GM21529 (cell line): ENCODE results near the gene FRAS1.
"Not testable (repeated sequence)": the region's sequence is repeated elsewhere in the genome, so short reads cannot be mapped to it uniquely, and the experiment has no call there.

Source experiments
- ATAC-seq: cut with Tn5 transposase; IDR thresholded peaks from one replicate; pipeline ENCODE4 v1.9.1; 2021; ENCODE audit not compliant: unreplicated experiment

Gene FRAS1

DNA sequence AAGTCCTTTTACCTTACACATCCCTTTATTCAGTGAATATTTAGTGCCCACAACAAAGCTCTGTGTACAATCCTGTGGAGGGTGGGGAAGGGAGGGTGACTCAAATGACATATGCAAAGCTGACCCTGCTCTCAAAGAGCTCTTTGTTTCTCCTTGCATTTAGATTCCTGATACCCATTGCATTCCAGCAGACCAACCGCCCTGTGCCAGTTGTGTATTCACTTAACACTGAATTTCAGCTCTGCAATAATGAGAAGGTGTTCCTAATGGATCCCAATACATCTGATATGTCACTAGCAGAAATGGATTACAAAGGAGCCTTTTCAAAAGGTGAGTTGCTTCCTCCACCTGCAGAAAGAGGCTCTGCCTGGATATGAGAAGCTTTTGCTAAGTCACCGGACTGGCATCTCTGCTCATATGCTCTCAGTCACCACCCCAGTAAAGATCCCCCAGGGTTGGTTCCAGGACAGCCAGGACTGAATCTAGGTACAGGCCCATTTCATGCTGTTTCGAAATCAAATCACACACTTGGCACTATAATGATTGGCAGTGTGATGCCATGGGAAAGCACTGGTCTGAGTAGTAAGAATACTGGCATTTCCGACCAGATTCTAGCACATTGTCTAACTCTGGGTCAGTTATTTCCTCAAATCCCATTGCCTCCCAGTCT, 477.3 kb downstream of the FRAS1 start:
- no peak for ATAC-seq

DNA sequence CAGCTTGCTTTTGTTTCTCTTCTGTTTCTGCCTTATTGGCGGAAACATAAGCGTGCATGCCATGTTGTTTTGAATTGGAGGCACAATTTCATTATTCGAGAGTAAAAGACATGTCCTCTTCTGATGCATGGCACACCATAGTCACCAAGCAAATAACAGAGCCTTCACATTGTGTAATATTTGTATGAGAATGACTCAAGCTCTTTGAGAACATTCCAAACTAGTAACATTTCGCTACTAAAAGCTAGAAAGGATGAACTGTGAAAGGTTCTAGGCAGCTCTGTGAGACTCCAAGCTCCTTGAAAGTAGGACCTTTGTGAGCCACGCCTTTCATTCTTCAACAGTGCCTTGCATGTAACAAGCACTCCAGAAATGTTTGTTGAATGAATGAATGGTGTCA, 485.2 kb downstream of the FRAS1 start:
- ATAC-seq = no peak

DNA sequence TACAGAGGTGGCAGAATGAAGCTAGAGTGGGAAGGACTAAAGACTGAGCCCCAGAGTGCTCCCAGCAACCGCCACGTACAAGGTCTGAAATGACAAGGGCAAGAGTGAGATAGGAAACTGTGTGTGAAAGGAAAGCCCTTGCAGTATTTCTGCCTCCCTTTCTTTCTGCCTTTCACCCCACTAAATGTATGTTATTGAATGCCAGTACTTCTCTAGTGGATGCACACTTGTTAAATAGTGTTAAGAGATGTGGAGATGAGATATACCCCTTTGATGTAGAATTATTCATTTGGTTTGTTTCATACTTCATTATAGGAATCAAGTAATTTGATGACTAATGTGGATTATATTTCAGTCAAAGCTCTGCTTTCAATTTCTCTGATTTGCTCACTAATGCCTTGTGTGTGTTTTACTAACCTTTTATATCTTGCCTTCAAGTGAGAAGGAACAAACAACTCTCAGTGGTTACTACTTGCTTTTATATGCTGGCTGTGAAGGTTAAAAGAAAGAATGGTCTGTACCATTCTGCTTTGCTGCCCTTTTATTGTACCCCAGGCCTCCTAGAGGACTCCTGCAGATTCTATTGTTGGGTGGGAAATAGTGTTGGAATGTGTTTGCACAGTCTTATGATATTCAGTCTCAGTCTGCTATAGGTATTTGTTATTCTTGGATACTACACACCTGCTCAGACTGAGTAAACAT, 486.5 kb downstream of the FRAS1 start:
- ATAC-seq = no peak

DNA sequence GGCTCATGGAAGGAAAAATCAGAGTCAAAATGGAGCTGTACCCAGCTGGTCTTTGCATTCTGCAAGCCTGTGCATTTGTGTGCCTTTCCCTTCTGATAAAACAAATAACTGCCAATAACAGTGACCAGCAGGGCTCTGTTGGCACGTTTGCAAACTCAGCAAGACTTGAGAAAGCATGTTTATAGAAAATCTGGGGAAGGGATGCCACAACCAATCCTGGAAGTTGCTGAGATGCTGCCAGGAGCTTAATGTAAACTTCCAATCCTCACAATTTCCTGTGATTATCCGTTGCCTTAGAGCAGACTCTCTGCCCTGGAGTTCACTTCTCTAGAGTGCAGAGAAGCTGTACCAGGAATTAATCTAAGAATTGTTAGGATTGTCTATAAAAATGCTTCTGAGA, 487.6 kb downstream of the FRAS1 start:
- ATAC-seq = no peak

DNA sequence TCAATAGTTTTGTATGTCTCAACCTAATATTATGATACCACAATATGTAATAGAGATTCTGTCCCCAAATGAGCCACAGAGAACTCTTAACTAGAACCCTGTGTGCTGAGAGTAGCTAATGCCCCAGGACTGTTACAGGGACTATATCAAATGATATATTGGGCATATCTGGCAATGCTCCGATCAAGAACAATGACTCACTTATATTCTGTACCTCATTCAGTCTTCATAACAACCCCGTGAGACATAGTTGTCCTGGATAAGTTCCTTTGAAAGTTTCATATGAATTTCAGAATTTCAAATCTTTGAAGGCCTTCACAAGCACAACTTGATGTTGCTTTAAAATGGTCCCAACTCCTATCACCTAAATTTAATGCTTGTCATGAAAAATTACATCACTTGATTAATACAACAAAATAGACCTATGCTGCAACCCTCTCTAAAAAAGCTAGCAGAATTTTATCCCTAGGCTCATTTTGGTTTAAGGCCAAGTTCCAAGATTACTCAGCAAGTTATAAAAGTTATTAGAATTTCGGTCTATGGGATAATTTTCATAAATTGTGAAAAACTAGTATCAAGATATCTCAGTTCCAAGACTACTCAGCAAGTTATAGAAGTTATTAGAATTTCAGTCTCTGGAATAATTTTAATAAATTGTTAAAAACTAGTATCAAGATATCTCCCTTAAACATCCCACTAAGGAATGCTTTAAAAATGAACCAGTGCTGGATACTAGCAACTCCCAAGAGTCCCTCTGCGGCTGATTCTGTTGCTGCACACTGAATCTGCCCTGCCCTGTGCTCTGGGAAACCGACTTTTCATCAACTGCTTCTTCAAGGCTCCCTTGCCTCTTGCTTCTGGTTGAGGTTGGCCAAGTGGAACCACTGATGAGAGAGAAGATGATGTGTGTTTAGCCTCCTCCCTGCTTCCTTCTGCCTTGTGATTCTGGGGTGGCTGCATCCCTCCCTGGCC, 488.4 kb downstream of the FRAS1 start:
- no peak for ATAC-seq

DNA sequence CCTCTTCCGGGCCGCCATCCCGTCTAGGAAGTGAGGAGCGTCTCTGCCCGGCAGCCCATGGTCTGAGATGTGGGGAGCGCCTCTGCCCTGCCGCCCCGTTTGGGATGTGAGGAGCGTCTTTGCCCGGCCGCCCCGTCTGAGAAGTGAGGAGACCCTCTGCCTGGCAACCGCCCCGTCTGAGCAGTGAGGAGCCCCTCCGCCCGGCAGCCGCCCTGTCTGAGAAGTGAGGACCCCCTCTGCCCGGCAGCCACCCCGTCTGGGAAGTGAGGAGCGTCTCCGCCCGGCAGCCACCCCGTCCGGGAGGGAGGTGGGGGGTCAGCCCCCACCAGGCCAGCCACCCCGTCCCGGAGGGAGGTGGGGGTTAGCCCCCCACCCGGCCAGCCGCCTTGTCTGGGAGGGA, 490.8 kb downstream of the FRAS1 start:
- ATAC-seq = not testable (repeated sequence)

DNA sequence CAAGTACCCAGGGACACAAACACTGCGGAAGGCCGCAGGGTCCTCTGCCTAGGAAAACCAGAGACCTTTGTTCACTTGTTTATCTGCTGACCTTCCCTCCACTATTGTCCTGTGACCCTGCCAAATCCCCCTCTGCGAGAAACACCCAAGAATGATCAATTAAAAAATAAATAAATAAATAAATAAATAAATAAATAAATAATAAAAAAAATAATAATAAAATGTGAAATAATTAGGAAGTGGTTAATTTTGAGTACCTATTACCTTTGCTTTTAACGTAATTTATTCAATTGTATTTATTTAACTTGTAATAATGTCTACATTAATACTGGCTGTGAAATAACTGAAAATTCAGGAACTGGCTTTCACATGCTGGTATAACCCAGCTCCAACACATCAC, 491.8 kb downstream of the FRAS1 start:
- not testable (repeated sequence) for ATAC-seq

DNA sequence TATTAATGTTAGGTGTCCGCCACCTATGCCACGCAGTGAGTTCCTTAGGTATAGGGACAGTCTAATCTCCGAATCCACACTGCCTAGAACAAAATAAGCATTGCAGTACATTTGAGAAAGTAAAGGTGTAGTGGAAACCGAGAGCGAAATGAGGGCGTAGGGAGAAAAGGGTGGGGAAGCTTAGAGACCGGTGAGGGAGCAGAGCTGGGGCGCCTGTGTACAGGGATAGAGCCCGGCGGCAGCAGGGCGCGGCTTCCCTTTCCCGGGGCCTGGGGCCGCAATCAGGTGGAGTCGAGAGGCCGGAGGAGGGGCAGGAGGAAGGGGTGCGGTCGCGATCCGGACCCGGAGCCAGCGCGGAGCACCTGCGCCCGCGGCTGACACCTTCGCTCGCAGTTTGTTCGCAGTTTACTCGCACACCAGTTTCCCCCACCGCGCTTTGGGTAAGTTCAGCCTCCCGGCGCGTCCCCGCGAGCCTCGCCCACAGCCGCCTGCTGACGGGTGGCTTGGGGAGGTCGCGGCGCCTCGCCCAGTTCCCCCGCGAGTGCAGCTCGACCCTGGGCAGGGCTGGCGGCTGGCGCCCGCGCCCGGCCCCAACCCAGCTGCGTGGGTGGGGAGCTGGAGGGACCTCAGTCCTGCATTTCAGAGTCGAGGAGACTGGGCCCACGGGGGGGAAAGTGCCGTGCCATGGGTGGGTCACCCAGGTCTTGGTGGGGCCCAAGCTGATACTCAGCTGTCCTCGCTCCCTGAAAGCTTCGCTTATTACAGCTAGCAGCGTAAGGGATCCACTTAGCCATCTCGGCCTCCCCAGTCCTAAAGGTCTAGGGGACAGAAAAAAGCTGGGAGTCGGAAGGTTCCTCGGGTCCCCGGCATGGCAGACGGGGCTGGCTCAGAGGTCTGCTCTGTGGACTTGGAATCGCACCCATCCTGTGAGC, 494.6 kb downstream of the FRAS1 start, which contains the start of gene ANXA3:
TSS of gene ANXA3 (plus strand) at position 351 of the 932 bp plus-strand sequence. CDS start 2,704 bp downstream, outside the sequence.
- peak; percentile 61 for ATAC-seq

DNA sequence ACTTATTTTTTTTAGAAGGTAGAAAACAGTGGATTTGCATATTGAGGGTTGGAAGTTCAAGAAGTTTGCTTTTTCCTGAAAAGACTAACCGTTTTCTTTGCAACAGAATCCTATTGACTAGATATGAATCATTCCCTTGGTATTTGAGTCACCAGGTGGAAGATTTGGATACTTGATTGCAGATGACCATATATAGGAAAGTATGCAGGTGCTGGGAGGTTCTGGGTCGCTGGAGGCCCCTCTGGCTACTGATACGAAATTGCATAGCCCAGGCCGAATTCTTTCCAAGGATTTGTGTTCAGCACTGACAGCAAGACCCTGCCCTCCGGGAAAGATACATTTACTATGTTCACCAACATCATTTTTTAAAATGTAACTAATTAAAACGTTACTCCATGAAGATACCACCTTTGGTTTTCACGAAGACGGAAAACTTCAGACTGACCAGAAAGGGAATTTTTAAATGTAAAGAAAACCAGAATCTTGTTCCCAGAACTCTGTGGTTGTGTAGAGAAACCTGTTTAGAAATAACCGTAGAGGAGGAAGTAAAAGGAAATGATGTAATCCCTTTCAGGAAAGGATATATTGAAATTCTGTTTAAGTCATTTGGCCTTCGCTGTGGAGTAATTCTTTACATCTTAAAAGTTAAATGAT, 495.4 kb downstream of the FRAS1 start:
- ATAC-seq = no peak

DNA sequence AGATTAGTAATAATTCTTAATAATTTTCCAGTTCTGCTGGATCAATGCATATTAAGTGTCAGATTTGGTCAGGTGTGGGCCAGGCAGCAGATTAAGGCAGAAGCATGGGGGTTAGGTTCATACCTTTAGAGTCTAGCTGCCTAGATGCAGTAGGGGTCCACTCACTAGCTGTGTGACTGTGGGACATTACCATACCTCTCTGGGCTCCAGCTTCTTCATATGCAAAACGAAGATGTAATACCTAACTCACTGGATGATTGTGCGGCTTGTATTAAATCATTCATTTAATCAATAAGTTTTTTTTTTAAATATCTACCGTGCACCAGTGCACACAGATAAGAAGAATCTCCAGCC, 495.9 kb downstream of the FRAS1 start:
- ATAC-seq = no peak

DNA sequence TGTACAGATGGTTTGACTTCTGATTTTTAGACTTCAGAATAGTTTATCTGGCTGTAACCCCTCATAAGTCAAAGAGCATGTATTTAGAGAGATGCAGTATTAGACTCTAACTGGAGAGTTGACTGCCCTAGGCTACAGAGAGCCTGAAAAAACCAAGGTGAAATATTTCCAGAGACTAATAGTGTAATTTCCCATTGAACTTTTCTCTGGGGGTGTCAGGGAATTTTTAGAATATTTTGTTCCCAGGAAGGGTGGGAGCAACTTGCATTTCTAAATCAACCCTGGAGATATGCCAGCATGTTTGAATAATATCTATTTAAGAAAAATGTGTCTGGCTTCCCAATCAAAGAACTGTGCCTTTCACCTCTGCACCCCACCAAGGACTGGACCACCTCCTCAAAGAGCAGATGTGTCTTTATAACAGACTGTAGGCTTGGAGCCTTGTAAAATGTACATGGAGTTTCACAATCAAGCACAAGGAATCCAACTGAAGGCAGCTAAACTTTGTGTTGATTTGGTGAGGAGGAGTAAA, 496.5 kb downstream of the FRAS1 start:
- ATAC-seq = no peak

DNA sequence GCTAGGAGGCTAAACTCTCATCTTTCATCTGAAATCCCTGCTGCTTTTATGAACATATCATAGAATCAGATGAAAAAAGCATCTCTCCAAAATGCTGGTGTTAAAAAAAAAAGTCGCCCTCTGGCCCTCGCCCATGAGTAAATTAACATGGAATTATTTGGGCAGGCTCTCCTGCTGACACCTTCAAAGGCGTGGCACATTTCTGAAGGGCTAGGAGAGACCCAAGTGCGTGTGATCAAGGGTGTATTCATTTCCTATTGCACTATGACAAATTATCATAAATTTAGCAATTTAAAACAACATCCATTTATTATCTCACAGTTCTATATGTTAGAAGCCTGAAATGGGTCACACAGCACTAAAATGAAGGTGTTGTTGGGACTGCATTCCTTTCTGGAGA, 499.5 kb downstream of the FRAS1 start:
- ATAC-seq = no peak

DNA sequence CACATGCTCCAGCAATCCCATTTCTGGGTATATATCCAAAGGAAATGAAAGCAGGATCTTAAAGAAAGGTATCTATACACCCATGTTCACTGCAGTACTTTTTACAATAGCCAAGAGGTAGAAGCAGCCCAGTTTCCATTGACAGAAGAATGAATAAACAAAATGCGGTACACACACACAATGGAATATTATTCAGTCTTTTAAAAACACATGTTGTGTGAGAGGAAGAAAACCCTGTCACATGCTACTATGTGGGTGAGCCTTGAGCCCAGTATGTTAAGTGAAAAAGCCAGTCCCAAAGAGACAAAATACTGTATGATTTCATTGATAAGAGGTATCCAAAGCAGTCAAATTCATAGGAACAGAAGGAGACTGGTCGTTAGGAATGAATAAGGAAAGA, 500.7 kb downstream of the FRAS1 start:
- no peak for ATAC-seq

DNA sequence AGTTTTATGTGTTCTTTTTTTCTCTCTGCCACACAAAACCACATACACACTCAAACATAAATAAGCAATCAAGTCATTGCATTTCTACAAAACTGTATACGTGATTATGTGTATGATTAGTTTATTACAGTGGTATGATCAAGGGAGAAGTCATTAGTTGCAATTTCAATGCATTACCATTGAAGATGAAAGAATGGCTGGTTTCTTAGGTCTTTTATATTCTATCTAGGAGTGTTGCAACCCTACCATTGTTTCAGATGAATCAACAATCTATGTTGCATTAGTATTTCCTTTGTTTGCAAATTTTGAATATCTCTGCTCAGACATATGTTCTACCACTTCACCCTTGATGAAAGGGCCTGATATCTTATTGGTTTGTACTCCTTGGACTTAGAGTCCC, 501.3 kb downstream of the FRAS1 start:
- ATAC-seq = no peak

DNA sequence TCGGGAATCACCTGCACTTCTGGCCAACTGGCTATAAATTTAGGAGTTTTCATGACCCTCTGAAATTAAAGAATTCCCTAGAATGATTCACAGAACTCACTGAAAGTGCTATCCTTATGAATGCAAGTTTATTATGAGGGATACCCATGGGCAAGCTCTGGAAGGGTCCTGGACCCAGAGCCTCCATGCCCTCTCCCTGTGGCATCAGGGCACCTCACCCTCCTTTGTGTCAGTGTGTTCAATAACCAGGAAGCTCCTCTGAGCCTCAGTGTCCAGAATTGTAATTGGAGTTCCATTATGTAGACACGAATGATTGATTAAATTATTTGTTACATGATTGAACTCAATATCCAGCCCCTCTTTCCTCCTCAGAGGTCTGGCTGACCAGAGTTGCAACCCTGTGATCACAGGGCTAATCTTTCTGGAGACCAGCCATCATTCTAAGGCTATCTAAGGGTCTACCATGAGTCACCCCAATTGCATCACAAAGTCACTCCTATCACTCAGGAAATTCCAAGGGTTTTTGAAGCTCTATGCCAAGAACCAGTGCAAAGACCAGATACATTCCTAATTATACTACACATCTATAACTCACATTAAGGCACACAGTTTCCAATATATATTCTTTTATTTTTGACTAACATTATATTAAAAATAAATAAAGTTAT, 503.3 kb downstream of the FRAS1 start:
- ATAC-seq = no peak

DNA sequence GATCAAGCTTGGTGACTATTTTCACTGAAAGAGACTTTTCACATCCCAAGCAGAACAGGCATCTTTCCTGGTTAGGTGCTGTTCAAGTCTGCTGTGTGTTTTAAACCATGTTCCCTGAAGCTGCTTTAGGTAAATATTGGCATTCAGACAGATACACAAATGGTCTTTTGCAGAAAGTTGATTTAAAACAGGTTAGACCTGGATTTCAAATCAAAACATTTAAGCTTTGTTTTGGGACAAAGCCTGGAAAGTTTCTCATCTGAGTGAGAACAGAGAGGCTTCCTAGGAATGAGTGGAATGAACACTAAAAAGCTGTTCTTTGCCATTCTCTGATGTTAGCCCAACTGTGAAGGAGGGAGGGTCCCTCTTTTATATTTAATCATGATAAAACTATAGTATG, 504.6 kb downstream of the FRAS1 start:
- no peak for ATAC-seq

DNA sequence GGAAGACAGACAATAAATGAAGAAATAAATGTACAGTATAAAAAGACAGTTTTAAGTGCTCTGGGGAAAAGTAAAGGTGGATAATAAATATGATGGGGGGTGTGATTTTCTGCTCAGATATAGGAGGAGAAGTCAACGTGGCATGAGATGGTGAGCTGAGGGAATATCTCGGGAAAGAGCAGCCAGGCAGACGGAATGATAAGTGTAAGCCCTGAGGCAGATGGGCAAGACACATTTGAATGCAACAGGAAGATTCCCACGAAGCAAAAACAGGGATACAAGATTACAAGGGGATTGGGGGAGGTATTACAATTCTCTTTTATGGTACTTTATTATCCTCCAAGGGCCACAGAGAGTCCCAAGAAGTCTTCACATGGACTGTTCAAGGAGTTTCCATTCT, 505.6 kb downstream of the FRAS1 start:
- ATAC-seq = no peak

DNA sequence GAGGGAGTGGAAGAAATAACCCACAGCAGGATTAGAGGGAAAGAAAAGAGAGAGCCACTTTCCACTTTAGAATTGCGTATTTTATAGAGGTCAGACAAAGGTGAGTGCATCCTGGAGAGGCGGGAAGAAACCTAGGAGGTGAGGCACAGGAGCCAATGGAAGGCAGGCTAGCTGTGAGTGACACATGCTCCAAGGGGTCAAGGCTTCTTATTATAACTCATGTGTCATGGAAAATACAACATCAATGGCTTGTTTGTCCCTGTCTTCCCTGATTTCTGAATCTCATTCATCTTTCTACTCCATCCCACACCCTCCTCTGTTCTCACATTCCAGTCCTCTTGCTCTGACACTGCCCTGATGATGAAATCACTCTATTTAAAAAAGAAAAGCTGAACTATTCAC, 508.8 kb downstream of the FRAS1 start:
- no peak for ATAC-seq

DNA sequence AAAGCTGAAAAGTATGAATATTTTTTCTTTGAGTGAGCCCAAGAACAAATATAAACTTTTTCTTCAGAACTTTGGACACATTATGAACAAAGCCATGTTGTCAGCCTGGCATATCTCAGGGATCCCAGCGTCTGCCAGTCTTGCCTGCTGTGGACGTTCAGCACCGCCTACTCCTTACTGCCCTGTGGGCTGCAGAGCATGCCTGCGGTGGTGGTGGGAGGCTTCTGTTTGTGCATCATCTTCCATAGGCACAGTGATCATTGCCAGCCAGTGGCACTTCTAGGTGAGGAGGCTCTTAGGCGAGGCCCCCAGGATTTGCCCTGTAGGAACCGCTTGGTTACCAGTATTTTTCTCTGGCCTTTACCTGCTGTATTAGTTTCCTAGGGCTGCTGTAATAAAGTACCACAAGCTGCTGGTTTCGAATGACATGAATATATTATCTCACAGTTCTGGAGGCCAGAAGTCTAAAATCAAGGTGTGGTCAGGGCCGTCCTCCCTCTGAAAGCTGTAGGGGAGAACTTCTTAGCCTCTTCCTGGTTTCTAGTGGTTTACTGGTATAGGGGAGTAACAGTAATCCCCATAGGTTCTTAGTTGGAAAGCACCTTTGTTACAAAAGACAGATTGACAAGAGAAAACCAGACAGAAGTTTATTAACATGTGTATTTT, 509.8 kb downstream of the FRAS1 start:
- ATAC-seq = peak; percentile 68
